GM12878 (cell line): ENCODE data around the gene OSM. TPM values are rescaled to one million over a fixed set of nuclear protein-coding genes. Genes with fewer than 3 reads are reported as not detected.
A peak's percentile ranks its signal among the peaks of the same experiment; 100 is the strongest.

Experiments used
- ATAC-seq: fragments of 200-7000 bp; cut with Tn5 transposase; 3 replicates; pipeline ENCODE4 v1.9.1; 2020; ENCODE audit warnings: mild to moderate bottlenecking, moderate library complexity
- BruUV-seq: library from RNA; stranded (reverse); fragments of 400-500 nt; replicated peaks from 2 replicates; lab custom pipeline; 2021; lab: Mats Ljungman, UMichigan
- CTCF ChIA-PET: fragments of 300-600 bp; sonication (Branson Sonifier 250); formaldehyde crosslinking; extraction: SDS; loops from one replicate; lab custom pipeline; 2021; ENCODE audit warnings: inconsistent platforms; lab: Yijun Ruan, JAX
- POLR2A ChIA-PET: fragments of 350-600 bp; formaldehyde crosslinking; extraction: SDS; loops from one replicate; lab custom pipeline; 2021; ENCODE audit warnings: inconsistent platforms; lab: Charles Lee
- RAD21 ChIA-PET: fragments of 300-600 bp; sonication (Branson Sonifier 250); formaldehyde crosslinking; loops from one replicate; lab custom pipeline; 2023; ENCODE audit warnings: antibody characterized with exemption; ENCODE audit not compliant: unreplicated experiment; lab: Charles Lee
- SMC1A ChIA-PET: fragments of 300-600 bp; sonication (Branson Sonifier 250); formaldehyde crosslinking; loops from one replicate; lab custom pipeline; 2023; ENCODE audit not compliant: unreplicated experiment, uncharacterized antibody; lab: Charles Lee
- DNase-seq: peaks from one replicate; pipeline ENCODE4 v3.0.0-alpha.2; 2011; ENCODE audit warnings: low read depth, low spot score
- FAIRE-seq: peaks from 3 replicates; lab custom pipeline; 2011; peaks lifted over from hg19 to GRCh38; lab: Jason Lieb, UNC
- H2AFZ ChIP-seq: 2 replicates; pipeline ENCODE4 v1.6.0; 2011; ENCODE audit warnings: low read depth, low read length, control low read depth; ENCODE audit not compliant: control insufficient read depth
- H3K27ac ChIP-seq: 2 replicates; pipeline ENCODE4 v1.5.1; 2011; ENCODE audit warnings: control low read depth; ENCODE audit not compliant: control insufficient read depth, insufficient read depth
- H3K27me3 ChIP-seq, 2 experiments: replicated peaks in 1 of 2; 2 replicates each; pipeline versions ENCODE4 v1.6.0 to v1.6.1; 2011; ENCODE audit warnings: low read length in 1 of 2; ENCODE audit not compliant: control insufficient read depth in 2 of 2, insufficient read depth in 2 of 2
- H3K36me3 ChIP-seq, 2 experiments: 2 replicates each; pipeline ENCODE4 v1.5.1; 2011; ENCODE audit warnings: low read length in 1 of 2; ENCODE audit not compliant: control insufficient read depth in 2 of 2, insufficient read depth in 2 of 2
- H3K4me1 ChIP-seq: 2 replicates; pipeline ENCODE4 v1.6.1; 2011; ENCODE audit warnings: mild to moderate bottlenecking, low read length, moderate library complexity, mixed read lengths; ENCODE audit not compliant: control insufficient read depth, insufficient read depth
- H3K4me2 ChIP-seq: 2 replicates; pipeline ENCODE4 v1.6.0; 2011; ENCODE audit warnings: control low read depth; ENCODE audit not compliant: control insufficient read depth, insufficient read depth
- H3K4me3 ChIP-seq: fragments of 200-600 bp; sonication (generic); 2 replicates; pipeline ENCODE4 v1.5.1; 2016
- H3K79me2 ChIP-seq: 2 replicates; pipeline ENCODE4 v1.6.0; 2011; ENCODE audit warnings: low read length; ENCODE audit not compliant: control insufficient read depth, insufficient read depth
- H3K9ac ChIP-seq: 2 replicates; pipeline ENCODE4 v1.8.0; 2011; ENCODE audit warnings: low read length, control low read depth, mixed read lengths; ENCODE audit not compliant: control insufficient read depth, insufficient read depth
- H3K9me3 ChIP-seq: replicated peaks from 3 replicates; pipeline ENCODE4 v1.5.1; 2011; ENCODE audit warnings: mild to moderate bottlenecking, low read length; ENCODE audit not compliant: control insufficient read depth, insufficient read depth
- H4K20me1 ChIP-seq: 2 replicates; pipeline ENCODE4 v1.6.0; 2011; ENCODE audit not compliant: control insufficient read depth, insufficient read depth
- ATF3 ChIP-seq: IDR thresholded peaks from 2 replicates; pipeline ENCODE4 v1.6.1; 2011; ENCODE audit warnings: low read depth, mild to moderate bottlenecking, low read length, moderate library complexity, borderline replicate concordance; ENCODE audit errors: extremely low read depth
- BCLAF1 ChIP-seq: fragments of 450-650 bp; IDR thresholded peaks from 2 replicates; pipeline ENCODE4 v1.6.1; 2017; ENCODE audit warnings: antibody characterized with exemption, mild to moderate bottlenecking, moderate library complexity
- CBFB ChIP-seq: IDR thresholded peaks from 2 replicates; pipeline ENCODE4 v1.6.1; 2016; ENCODE audit warnings: antibody characterized with exemption, low read depth
- FOXM1 ChIP-seq: IDR thresholded peaks from 2 replicates; pipeline ENCODE4 v1.6.1; 2012; ENCODE audit warnings: low read depth, mild to moderate bottlenecking, inconsistent platforms, low read length, moderate library complexity
- IKZF1 ChIP-seq: fragments of 450-650 bp; conservative IDR thresholded peaks from 2 replicates; pipeline ENCODE4 v1.6.1; 2017; ENCODE audit warnings: antibody characterized with exemption, mild to moderate bottlenecking
- MTA3 ChIP-seq: IDR thresholded peaks from 2 replicates; pipeline ENCODE4 v1.6.1; 2012; ENCODE audit warnings: low read length, inconsistent platforms, borderline replicate concordance
- RBBP5 ChIP-seq: fragments of 200-600 bp; sonication (generic); conservative IDR thresholded peaks from 2 replicates; pipeline ENCODE4 v1.6.1; 2016
- RCOR1 ChIP-seq: conservative IDR thresholded peaks from 2 replicates; pipeline ENCODE4 v1.6.1; 2012; ENCODE audit warnings: low read depth, low read length, improper control_type of control experiment
- RELB ChIP-seq: fragments of 450-650 bp; IDR thresholded peaks from 2 replicates; pipeline ENCODE4 v1.6.1; 2017; ENCODE audit warnings: low read depth, mild to moderate bottlenecking, moderate library complexity
- SIX5 ChIP-seq: IDR thresholded peaks from 2 replicates; pipeline ENCODE4 v1.6.1; 2011; ENCODE audit warnings: mild to moderate bottlenecking, low read depth, low read length, moderate library complexity; ENCODE audit not compliant: severe bottlenecking
- SMARCA5 ChIP-seq: fragments of 450-650 bp; IDR thresholded peaks from 2 replicates; pipeline ENCODE4 v1.6.1; 2017; ENCODE audit warnings: mild to moderate bottlenecking
- SUPT20H ChIP-seq: IDR thresholded peaks from 2 replicates; pipeline ENCODE4 v1.6.1; 2011; ENCODE audit warnings: low read depth, mild to moderate bottlenecking, low read length, moderate library complexity, borderline replicate concordance; ENCODE audit not compliant: control insufficient read depth
- WGBS: methylation state at CpG from one replicate; pipeline ENCODE4 v1.1.6; 2016; ENCODE audit warnings: low lambda C conversion rate; ENCODE audit not compliant: insufficient replicate concordance, insufficient coverage; ENCODE audit errors: missing lambda C conversion rate; 5-methylcytosine and 5-hydroxymethylcytosine counted together
- in situ Hi-C: fragments of 300-500 bp; cut with MboI; formaldehyde crosslinking; loops from 9 replicates; pipeline ENCODE4 v1.14.3; 2018; ENCODE audit warnings: mixed read lengths
- intact Hi-C: fragments of 100-400 bp; cut with micrococcal nuclease; formaldehyde crosslinking; loops from one replicate; pipeline ENCODE4 v1.14.2; 2022; ENCODE audit not compliant: unreplicated experiment
- polyA plus RNA-seq, 11 experiments: library from polyadenylated mRNA; depleted of rRNA in 4 of 11; unstranded in 6 of 11; stranded (reverse) in 5 of 11; fragments of >200 nt; fragmentation: Nextera tagmentation in 4 of 11; fragmentation: Illumina TruSeq in 1 of 11; extraction: Ambion mirVana in 4 of 11; extraction: Trizol in 1 of 11; gene quantifications; 1 replicate in 1 of 11; 2 replicates in 10 of 11; pipeline versions ENCODE4 v1.2.1 to v1.2.3, GENCODE V29; 2011 to 2016; ENCODE audit warnings: inconsistent platforms in 2 of 11, missing spikeins in 2 of 11, low read depth in 1 of 11
- total RNA-seq, 4 experiments: library from RNA; depleted of rRNA in 3 of 4; stranded (reverse); fragments of >200 nt in 3 of 4; fragmentation: Illumina TruSeq in 1 of 4; extraction: Trizol in 1 of 4; gene quantifications; 2 replicates each; pipeline versions ENCODE4 v1.2.1 to v1.2.3, GENCODE V29; 2013 to 2021
- TF ChIP-seq, protein P1 (sequence below): IDR thresholded peaks from 2 replicates; pipeline ENCODE4 v1.6.1; 2012; ENCODE audit warnings: low read depth, low read length, improper control_type of control experiment
- TF ChIP-seq, protein P2 (sequence below): fragments of 450-650 bp; IDR thresholded peaks from 2 replicates; pipeline ENCODE4 v1.6.1; 2017; ENCODE audit warnings: borderline replicate concordance
- TF ChIP-seq, protein P3 (sequence below): fragments of 450-650 bp; IDR thresholded peaks from 2 replicates; pipeline ENCODE4 v1.6.1; 2016; ENCODE audit warnings: mild to moderate bottlenecking

The OSM gene
- total and polyA plus RNA-seq, 10 of the 15 experiments (the other 5 are each of a cell fraction or from before 2014, with no cell fraction given) = 0.06 to 1.4 (median 0.59) TPM

GRCh38 chr22:30306627-30307011, 40.0 kb upstream of the OSM start:
- H3K79me2 ChIP-seq = peaks cover 61% of the 10 kb centered on the region
- no peak overlapping the region; the same call in 1 of the 2 replicates for H2AFZ ChIP-seq
- RAD21 ChIA-PET = interaction anchor here (0.8 to 8.2 kb wide), 6 partner anchors 17 to 118 kb away, joined by 3 to 88 read pairs (median 4); partner anchors contain the start of genes CASTOR1, CCDC157, SF3A1 and TBC1D10A
- BruUV-seq = no TSS peak
- ATAC-seq (no peak), FAIRE-seq (no peak), DNase-seq (no peak)
- no peaks in the 10 kb centered on the region for H4K20me1 ChIP-seq
- peak overlapping the region; percentile 96 for H3K27ac ChIP-seq
- H3K4me3 ChIP-seq = peak overlapping the region; percentile 51; the same call in 1 of the 2 replicates
- SMC1A ChIA-PET = interaction anchor here (0.8 to 9.7 kb wide), 5 partner anchors 8 to 118 kb away, joined by 3 to 92 read pairs (median 6); partner anchors contain the start of genes CASTOR1 and TBC1D10A
- H3K4me2 ChIP-seq = peak overlapping the region; percentile 99
- H3K27me3 ChIP-seq = no peaks in the 10 kb centered on the region
- POLR2A ChIA-PET = interaction anchor here (0.8 to 16.1 kb wide), 4 partner anchors 8 to 117 kb away, joined by 3 to 198 read pairs (median 10); partner anchors contain the start of gene TBC1D10A
- CTCF ChIA-PET = interaction anchor here (1.0 to 18.4 kb wide), 2 partner anchors 17 to 81 kb away, joined by 4 to 177 read pairs; partner anchors contain the start of genes CASTOR1 and RNF215
- H3K9me3 ChIP-seq = no peaks in the 10 kb centered on the region
- H3K4me1 ChIP-seq = peaks cover 96% of the 10 kb centered on the region
- intact Hi-C loops (loop anchor here (2.0 kb wide), 1 partner anchor 18 kb away; the partner anchor contains the start of gene CASTOR1), in situ Hi-C loops (no loop called here)
- 20% methylated on average over 1 of the region's 1 CpG for WGBS
- H3K9ac ChIP-seq = peak overlapping the region; percentile 82
- peaks cover 10 to 19% of the 10 kb centered on the region in 2 experiments; a peak in 3 of 4 replicates for H3K36me3 ChIP-seq
- TF ChIP-seq, protein P1, sequence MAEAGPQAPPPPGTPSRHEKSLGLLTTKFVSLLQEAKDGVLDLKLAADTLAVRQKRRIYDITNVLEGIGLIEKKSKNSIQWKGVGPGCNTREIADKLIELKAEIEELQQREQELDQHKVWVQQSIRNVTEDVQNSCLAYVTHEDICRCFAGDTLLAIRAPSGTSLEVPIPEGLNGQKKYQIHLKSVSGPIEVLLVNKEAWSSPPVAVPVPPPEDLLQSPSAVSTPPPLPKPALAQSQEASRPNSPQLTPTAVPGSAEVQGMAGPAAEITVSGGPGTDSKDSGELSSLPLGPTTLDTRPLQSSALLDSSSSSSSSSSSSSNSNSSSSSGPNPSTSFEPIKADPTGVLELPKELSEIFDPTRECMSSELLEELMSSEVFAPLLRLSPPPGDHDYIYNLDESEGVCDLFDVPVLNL = no peak
- TF ChIP-seq RBBP5 (no peak), SIX5 (no peak), RELB (no peak), MTA3 (no peak), IKZF1 (no peak), CBFB (no peak), RCOR1 (no peak), SUPT20H (no peak), BCLAF1 (no peak), ATF3 (no peak), SMARCA5 (no peak), FOXM1 (no peak)
- TF ChIP-seq, protein P2, sequence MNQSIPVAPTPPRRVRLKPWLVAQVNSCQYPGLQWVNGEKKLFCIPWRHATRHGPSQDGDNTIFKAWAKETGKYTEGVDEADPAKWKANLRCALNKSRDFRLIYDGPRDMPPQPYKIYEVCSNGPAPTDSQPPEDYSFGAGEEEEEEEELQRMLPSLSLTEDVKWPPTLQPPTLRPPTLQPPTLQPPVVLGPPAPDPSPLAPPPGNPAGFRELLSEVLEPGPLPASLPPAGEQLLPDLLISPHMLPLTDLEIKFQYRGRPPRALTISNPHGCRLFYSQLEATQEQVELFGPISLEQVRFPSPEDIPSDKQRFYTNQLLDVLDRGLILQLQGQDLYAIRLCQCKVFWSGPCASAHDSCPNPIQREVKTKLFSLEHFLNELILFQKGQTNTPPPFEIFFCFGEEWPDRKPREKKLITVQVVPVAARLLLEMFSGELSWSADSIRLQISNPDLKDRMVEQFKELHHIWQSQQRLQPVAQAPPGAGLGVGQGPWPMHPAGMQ = no peak
- TF ChIP-seq, protein P3, sequence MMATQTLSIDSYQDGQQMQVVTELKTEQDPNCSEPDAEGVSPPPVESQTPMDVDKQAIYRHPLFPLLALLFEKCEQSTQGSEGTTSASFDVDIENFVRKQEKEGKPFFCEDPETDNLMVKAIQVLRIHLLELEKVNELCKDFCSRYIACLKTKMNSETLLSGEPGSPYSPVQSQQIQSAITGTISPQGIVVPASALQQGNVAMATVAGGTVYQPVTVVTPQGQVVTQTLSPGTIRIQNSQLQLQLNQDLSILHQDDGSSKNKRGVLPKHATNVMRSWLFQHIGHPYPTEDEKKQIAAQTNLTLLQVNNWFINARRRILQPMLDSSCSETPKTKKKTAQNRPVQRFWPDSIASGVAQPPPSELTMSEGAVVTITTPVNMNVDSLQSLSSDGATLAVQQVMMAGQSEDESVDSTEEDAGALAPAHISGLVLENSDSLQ = no peak
